ENCODE data around the gene PRF1. TPM values are rescaled to one million over a fixed set of nuclear protein-coding genes. Genes with fewer than 3 reads are reported as not detected.

The PRF1 gene
- total RNA-seq, result not detected in 2 replicates

DNA sequence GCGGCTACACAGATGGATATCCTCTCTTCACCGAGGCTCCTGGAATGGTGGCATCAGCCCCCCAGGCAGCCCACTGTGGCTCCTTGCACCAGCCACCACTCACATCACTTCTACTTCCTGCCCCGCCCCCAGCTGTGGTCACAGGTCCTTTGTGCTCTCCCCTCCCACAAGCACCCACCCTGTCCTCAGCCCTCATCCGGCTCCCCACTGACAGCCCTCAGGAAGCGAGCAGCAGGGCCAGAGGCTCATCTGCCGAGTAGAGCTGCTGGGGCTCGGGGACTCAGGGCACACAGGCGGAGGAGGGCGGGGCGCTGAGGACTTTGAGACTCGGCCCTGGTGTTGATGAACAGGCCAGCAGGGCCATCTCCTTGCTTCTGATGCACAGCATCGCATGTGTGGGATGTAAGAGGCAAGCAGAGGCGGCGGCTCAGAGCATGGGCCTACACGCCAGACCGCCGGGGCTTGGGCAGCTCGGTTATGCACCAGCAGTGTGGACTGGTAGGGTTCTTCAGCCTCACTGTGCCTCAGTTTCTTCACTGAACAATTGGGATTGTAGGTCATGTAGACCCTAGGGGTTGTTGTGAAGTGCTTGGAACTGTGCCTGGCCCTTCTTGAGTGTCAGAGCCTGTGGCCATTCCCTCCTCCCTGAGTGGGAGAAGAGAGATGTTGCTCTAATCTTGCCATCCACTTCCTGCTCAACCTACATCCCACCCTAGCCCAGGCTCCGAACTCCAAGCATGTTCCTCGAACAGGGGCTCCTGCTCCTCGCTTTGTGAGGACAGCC lies at the start of gene PRF1:
TSS of gene PRF1 (minus strand) at position 77 of the 784 bp plus-strand sequence. CDS start 1,839 bp downstream, outside the sequence.

Other genes with a start within 250 kb of the PRF1 start
- gene LRRC20, start 220.1 kb downstream of the PRF1 start, total RNA-seq, result 5.2 and 6.4 TPM in 2 replicates
- 54.6 and 56.0 TPM in 2 replicates for gene EIF4EBP2, start 198.6 kb downstream of the PRF1 start, total RNA-seq
- not detected in 2 replicates for gene NODAL, start 161.1 kb downstream of the PRF1 start, total RNA-seq
- 1.8 and 4.3 TPM in 2 replicates for gene PALD1, start 124.0 kb downstream of the PRF1 start, total RNA-seq
- 0.86 and 0.91 TPM in 2 replicates for gene ADAMTS14, start 69.8 kb upstream of the PRF1 start, total RNA-seq
- not detected in 2 replicates for gene TBATA, start 182.6 kb upstream of the PRF1 start, total RNA-seq
- 22.0 and 27.7 TPM in 2 replicates for gene SGPL1, start 213.2 kb upstream of the PRF1 start, total RNA-seq